CD14-positive monocyte (primary cell): ENCODE results near the gene SOX21. TPM values are rescaled to one million over a fixed set of nuclear protein-coding genes. Genes with fewer than 3 reads are reported as not detected.

Experiments used
- DNase-seq, 3 donors: peaks; one replicate each; pipeline ENCODE4 v3.0.0-alpha.2; 2011 to 2022
- H2AFZ ChIP-seq: 2 replicates; pipeline ENCODE4 v1.6.0; 2012; ENCODE audit warnings: mild to moderate bottlenecking, low read depth, low read length, inconsistent platforms; ENCODE audit not compliant: insufficient read depth, poor library complexity, severe bottlenecking
- H3K27ac ChIP-seq, 2 donors: 1 replicate in 1 of 2; 2 replicates in 1 of 2; pipeline ENCODE4 v1.5.1; 2012 to 2013; ENCODE audit warnings: low read length in 2 of 2, control low read depth in 1 of 2, inconsistent platforms in 1 of 2, low read depth in 1 of 2, mild to moderate bottlenecking in 1 of 2
- H3K27me3 ChIP-seq, 2 donors: one replicate each; pipeline versions ENCODE4 v1.6.0 to v1.6.1; 2011 to 2013; ENCODE audit warnings: low read length in 2 of 2; ENCODE audit not compliant: control insufficient read depth in 2 of 2, insufficient read depth in 2 of 2
- H3K36me3 ChIP-seq, 2 donors: replicated peaks in 1 of 2; 1 replicate in 1 of 2; 2 replicates in 1 of 2; pipeline versions ENCODE4 v1.5.1 to v1.6.1; 2012 to 2013; ENCODE audit warnings: low read length in 2 of 2, control low read depth in 1 of 2, inconsistent platforms in 1 of 2, mild to moderate bottlenecking in 1 of 2; ENCODE audit not compliant: insufficient read depth in 2 of 2, control insufficient read depth in 1 of 2
- H3K4me1 ChIP-seq, 2 donors: 1 replicate in 1 of 2; 2 replicates in 1 of 2; pipeline versions ENCODE4 v1.5.1 to v1.6.1; 2012 to 2013; ENCODE audit warnings: low read length in 2 of 2, control low read depth in 1 of 2, inconsistent platforms in 1 of 2, mild to moderate bottlenecking in 1 of 2, moderate library complexity in 1 of 2; ENCODE audit not compliant: insufficient read depth in 2 of 2, control insufficient read depth in 1 of 2
- H3K4me2 ChIP-seq: replicated peaks from 2 replicates; pipeline ENCODE3; 2012; ENCODE audit warnings: low read length, moderate library complexity, mild to moderate bottlenecking; ENCODE audit not compliant: poor library complexity, severe bottlenecking; ENCODE audit errors: extremely low read depth
- H3K4me3 ChIP-seq, 3 experiments: fragments of 200-600 bp in 1 of 3; sonication (generic) in 1 of 3; replicated peaks in 1 of 3; 1 replicate in 2 of 3; 2 replicates in 1 of 3; pipeline ENCODE4 v1.5.1; 2011 to 2013; ENCODE audit warnings: low read length in 3 of 3, mild to moderate bottlenecking in 3 of 3, control low read depth in 2 of 3, low read depth in 2 of 3, inconsistent platforms in 1 of 3, moderate library complexity in 1 of 3
- H3K79me2 ChIP-seq: 2 replicates; pipeline ENCODE4 v1.6.0; 2012; ENCODE audit warnings: mild to moderate bottlenecking, control low read depth, inconsistent platforms, low read length, moderate library complexity; ENCODE audit not compliant: insufficient read depth
- H3K9ac ChIP-seq: 2 replicates; pipeline ENCODE4 v1.6.0; 2017; ENCODE audit warnings: low read length, mild to moderate bottlenecking; ENCODE audit not compliant: insufficient read depth, poor library complexity, severe bottlenecking
- H3K9me3 ChIP-seq, 2 donors: replicated peaks in 1 of 2; 1 replicate in 1 of 2; 2 replicates in 1 of 2; pipeline versions ENCODE4 v1.5.1 to v1.6.1; 2012 to 2013; ENCODE audit warnings: low read length in 2 of 2, control low read depth in 1 of 2; ENCODE audit not compliant: control insufficient read depth in 1 of 2, insufficient read depth in 1 of 2
- H4K20me1 ChIP-seq: 2 replicates; pipeline ENCODE4 v1.6.0; 2012; ENCODE audit warnings: mild to moderate bottlenecking, low read length, control low read depth, moderate library complexity; ENCODE audit not compliant: insufficient read depth
- H3K27ac Mint-ChIP-seq, 7 donors: one replicate each; pipeline ENCODE4 v1.8.0; 2020; ENCODE audit warnings: mild to moderate bottlenecking in 7 of 7, mixed read lengths in 7 of 7, moderate library complexity in 6 of 7, inconsistent platforms in 2 of 7
- H3K27me3 Mint-ChIP-seq, 3 donors: one replicate each; pipeline ENCODE4 v1.8.0; 2021 to 2022; ENCODE audit warnings: low read depth in 3 of 3, mild to moderate bottlenecking in 3 of 3, mixed read lengths in 3 of 3, moderate library complexity in 3 of 3, inconsistent platforms in 1 of 3
- H3K36me3 Mint-ChIP-seq, 2 donors: one replicate each; pipeline ENCODE4 v1.8.0; 2020; ENCODE audit warnings: mixed read lengths in 2 of 2, inconsistent platforms in 1 of 2, mild to moderate bottlenecking in 1 of 2
- H3K4me1 Mint-ChIP-seq: one replicate; pipeline ENCODE4 v1.8.0; 2020; ENCODE audit warnings: mild to moderate bottlenecking, mixed read lengths
- H3K4me3 Mint-ChIP-seq, 2 donors: one replicate each; pipeline ENCODE4 v1.8.0; 2020; ENCODE audit warnings: mild to moderate bottlenecking in 2 of 2, mixed read lengths in 2 of 2, moderate library complexity in 1 of 2
- H3K9me3 Mint-ChIP-seq, 7 donors: one replicate each; pipeline ENCODE4 v1.8.0; 2020 to 2022; ENCODE audit warnings: mixed read lengths in 7 of 7, mild to moderate bottlenecking in 6 of 7, moderate library complexity in 6 of 7, inconsistent platforms in 2 of 7
- CTCF ChIP-seq: fragments of 200-600 bp; IDR thresholded peaks from one replicate; pipeline ENCODE4 v1.8.0; 2022; ENCODE audit warnings: antibody characterized with exemption, mild to moderate bottlenecking
- WGBS: methylation state at CpG from one replicate; pipeline ENCODE4 v1.1.5; 2013; ENCODE audit warnings: missing lambda C conversion rate; ENCODE audit not compliant: insufficient coverage; 5-methylcytosine and 5-hydroxymethylcytosine counted together
- intact Hi-C, 2 donors: fragments of 100-400 bp; cut with micrococcal nuclease; formaldehyde crosslinking; loops; one replicate each; pipeline versions ENCODE4 v1.15.0 to v1.15.1; 2023
- polyA plus RNA-seq, 3 donors: library from polyadenylated mRNA; depleted of rRNA in 1 of 3; unstranded in 2 of 3; stranded (reverse) in 1 of 3; fragments of 300-500 nt in 2 of 3; fragments of >200 nt in 1 of 3; fragmentation: Illumina TruSeq in 2 of 3; gene quantifications; 1 replicate in 2 of 3; 2 replicates in 1 of 3; pipeline ENCODE4 v1.2.3, GENCODE V29; 2012 to 2021

SOX21 gene
- polyA plus RNA-seq, 3 donors: not detected

GRCh38 chr13:94753327-94753726 lies 41.0 kb upstream of the SOX21 start:
- Histone ChIP-seq H3K79me2 (no peaks in the 10 kb centered on the region), H2AFZ (no peak overlapping the region), H3K36me3 (no peaks in the 10 kb centered on the region), H3K4me1 (no peaks in the 10 kb centered on the region), H3K4me3 (no peak overlapping the region), H3K27me3 (no peaks in the 10 kb centered on the region), H4K20me1 (no peaks in the 10 kb centered on the region), H3K27ac (no peak overlapping the region), H3K9ac (no peak overlapping the region), H3K9me3 (no peaks in the 10 kb centered on the region), H3K4me2 (no peak overlapping the region)
- no peaks in the 10 kb centered on the region for H3K36me3 Mint-ChIP-seq
- peaks cover 0 to 3% (median 0%) of the 10 kb centered on the region in 7 donors for H3K9me3 Mint-ChIP-seq
- no peak overlapping the region for H3K27ac Mint-ChIP-seq
- no peaks in the 10 kb centered on the region for H3K4me1 Mint-ChIP-seq
- no peak for DNase-seq
- no peak overlapping the region for H3K4me3 Mint-ChIP-seq
- no peak for TF ChIP-seq CTCF
- intact Hi-C loops: no loop called here
- H3K27me3 Mint-ChIP-seq: peaks cover 3 to 4% (median 3%) of the 10 kb centered on the region in 3 donors
- WGBS: no CpG with 5 or more reads among the region's 1 CpG

GRCh38 chr13:94749162-94749561 lies 36.8 kb upstream of the SOX21 start:
- Histone ChIP-seq H3K36me3 (no peaks in the 10 kb centered on the region), H3K27ac (no peak overlapping the region), H3K9me3 (no peaks in the 10 kb centered on the region), H3K4me3 (no peak overlapping the region), H2AFZ (no peak overlapping the region), H3K9ac (no peak overlapping the region), H3K4me2 (no peak overlapping the region), H4K20me1 (no peaks in the 10 kb centered on the region), H3K79me2 (no peaks in the 10 kb centered on the region), H3K4me1 (no peaks in the 10 kb centered on the region), H3K27me3 (no peaks in the 10 kb centered on the region)
- Mint-ChIP-seq H3K4me3 (no peak overlapping the region), H3K27me3 (peaks cover 3 to 8% (median 3%) of the 10 kb centered on the region in 3 donors), H3K9me3 (peaks cover 0 to 3% (median 0%) of the 10 kb centered on the region in 7 donors), H3K27ac (no peak overlapping the region), H3K36me3 (no peaks in the 10 kb centered on the region), H3K4me1 (no peaks in the 10 kb centered on the region)
- WGBS: 80% methylated on average over 1 of the region's 1 CpG
- intact Hi-C loops: no loop called here
- TF ChIP-seq CTCF: no peak
- DNase-seq: no peak
